ENCODE data around the gene SDCCAG8. TPM values are rescaled to one million over a fixed set of nuclear protein-coding genes. Genes with fewer than 3 reads are reported as not detected.

The SDCCAG8 gene
- total and polyA plus RNA-seq, 2 experiments from 2014 or later, result 28.3 to 39.3 TPM

DNA sequence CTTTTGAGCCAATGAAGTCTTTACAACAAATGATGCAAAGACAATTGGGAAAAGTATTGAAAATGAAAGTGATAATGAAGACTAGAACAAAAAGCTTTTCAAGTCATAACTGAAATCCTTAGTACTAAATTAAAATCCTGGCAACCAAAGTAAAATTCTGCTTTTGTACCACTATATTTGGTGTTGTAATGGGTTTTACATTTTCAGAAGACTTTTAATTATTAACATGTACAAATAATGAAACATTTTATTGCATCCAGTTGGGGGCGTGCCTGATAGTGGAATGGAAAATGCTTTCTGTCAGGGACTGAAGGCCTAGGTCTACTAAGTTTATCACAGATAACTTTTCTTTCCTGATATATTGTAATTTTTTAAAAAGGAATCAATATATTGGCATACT lies 89.4 kb downstream of the SDCCAG8 start:
- WGBS (ENCODE audit: low lambda C conversion rate, missing lambda C conversion rate), result 55% methylated on average over 1 of the region's 1 CpG
- Histone ChIP-seq H3K36me3 (replicated peaks; ENCODE audit: insufficient read depth, low read depth) (no peaks in the 10 kb centered on the region), H3K4me1 (ENCODE audit: insufficient read depth) (peaks cover 3% of the 10 kb centered on the region), H2AFZ (no peak overlapping the region), H3K4me3 (no peak overlapping the region), H3K9me3 (ENCODE audit: low read depth) (no peaks in the 10 kb centered on the region), H3K27me3 (no peaks in the 10 kb centered on the region), H4K20me1 (ENCODE audit: insufficient read depth, poor library complexity, severe bottlenecking) (no peaks in the 10 kb centered on the region), H3K9me2 (replicated peaks; ENCODE audit: insufficient read depth) (no peaks in the 10 kb centered on the region), H3K4me2 (peak overlapping the region; percentile 33), H3K79me2 (no peaks in the 10 kb centered on the region), H3K27ac (no peak overlapping the region)
- peak; percentile 25 for DNase-seq (ENCODE audit: low spot score)
- TF ChIP-seq, protein P1, sequence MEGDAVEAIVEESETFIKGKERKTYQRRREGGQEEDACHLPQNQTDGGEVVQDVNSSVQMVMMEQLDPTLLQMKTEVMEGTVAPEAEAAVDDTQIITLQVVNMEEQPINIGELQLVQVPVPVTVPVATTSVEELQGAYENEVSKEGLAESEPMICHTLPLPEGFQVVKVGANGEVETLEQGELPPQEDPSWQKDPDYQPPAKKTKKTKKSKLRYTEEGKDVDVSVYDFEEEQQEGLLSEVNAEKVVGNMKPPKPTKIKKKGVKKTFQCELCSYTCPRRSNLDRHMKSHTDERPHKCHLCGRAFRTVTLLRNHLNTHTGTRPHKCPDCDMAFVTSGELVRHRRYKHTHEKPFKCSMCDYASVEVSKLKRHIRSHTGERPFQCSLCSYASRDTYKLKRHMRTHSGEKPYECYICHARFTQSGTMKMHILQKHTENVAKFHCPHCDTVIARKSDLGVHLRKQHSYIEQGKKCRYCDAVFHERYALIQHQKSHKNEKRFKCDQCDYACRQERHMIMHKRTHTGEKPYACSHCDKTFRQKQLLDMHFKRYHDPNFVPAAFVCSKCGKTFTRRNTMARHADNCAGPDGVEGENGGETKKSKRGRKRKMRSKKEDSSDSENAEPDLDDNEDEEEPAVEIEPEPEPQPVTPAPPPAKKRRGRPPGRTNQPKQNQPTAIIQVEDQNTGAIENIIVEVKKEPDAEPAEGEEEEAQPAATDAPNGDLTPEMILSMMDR (IDR thresholded peaks at IDR 0.05; ENCODE audit: poor library complexity), result peak; percentile 23
- no peak for TF ChIP-seq EZH2phosphoT487 (IDR thresholded peaks at IDR 0.05; ENCODE audit: low read depth, severe bottlenecking, unreplicated experiment)

DNA sequence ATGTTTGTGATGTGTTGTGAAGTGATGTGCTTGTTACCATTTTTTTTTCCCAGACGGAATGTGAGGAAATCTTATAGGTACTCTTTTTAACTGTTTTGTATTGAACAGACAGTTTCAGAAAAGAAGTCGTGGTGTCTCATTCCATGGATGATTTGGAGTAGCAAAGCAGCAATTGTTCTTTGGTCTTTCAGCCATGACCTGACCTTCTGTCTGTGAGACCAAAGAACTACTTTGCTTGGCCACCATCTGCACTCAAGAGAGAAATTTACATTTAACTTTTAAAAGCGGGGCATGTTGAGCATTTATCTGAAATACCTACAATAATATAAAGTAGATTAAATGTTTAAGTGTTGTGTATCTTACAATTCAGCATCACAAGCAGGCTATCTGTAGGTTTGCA lies 90.2 kb downstream of the SDCCAG8 start:
- 84% methylated on average over 3 of the region's 3 CpGs for WGBS (ENCODE audit: low lambda C conversion rate, missing lambda C conversion rate)
- H3K9me2 ChIP-seq (replicated peaks; ENCODE audit: insufficient read depth), result no peaks in the 10 kb centered on the region
- TF ChIP-seq, protein P1 (IDR thresholded peaks at IDR 0.05; ENCODE audit: poor library complexity), result no peak
- TF ChIP-seq EZH2phosphoT487 (IDR thresholded peaks at IDR 0.05; ENCODE audit: low read depth, severe bottlenecking, unreplicated experiment), result no peak
- TF ChIP-seq EZH2 (IDR thresholded peaks at IDR 0.05; ENCODE audit: borderline replicate concordance), result no peak
- H3K79me2 ChIP-seq, result no peaks in the 10 kb centered on the region
- no peak overlapping the region for H2AFZ ChIP-seq
- H3K27me3 ChIP-seq, result no peaks in the 10 kb centered on the region
- H3K36me3 ChIP-seq (replicated peaks; ENCODE audit: insufficient read depth, low read depth), result no peaks in the 10 kb centered on the region
- H3K9me3 ChIP-seq (ENCODE audit: low read depth), result no peaks in the 10 kb centered on the region
- DNase-seq (ENCODE audit: low spot score), result no peak
- no peak overlapping the region for H3K27ac ChIP-seq
- no peak overlapping the region for H3K4me2 ChIP-seq
- H3K4me1 ChIP-seq (ENCODE audit: insufficient read depth), result peaks cover 3% of the 10 kb centered on the region
- no peak overlapping the region for H3K4me3 ChIP-seq
- no peaks in the 10 kb centered on the region for H4K20me1 ChIP-seq (ENCODE audit: insufficient read depth, poor library complexity, severe bottlenecking)

DNA sequence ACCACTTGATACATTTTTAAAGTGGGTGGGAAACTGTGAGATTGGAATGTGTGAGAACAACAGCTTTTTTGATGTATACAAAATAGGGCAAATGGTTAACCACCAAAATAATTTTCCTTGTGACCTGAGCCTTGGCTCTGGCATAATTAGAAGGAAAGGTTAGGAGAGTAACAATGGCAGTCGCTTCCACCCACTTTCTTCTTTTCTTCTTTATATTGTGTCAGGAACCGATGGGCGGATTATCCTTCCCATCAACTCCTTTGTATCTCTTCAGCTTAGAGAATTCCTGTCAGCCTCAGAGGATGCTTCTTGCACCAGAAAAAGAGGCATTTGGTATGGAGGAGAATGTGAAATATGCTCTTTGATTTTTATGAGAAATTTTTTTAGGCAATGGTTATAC lies 90.6 kb downstream of the SDCCAG8 start:
- peaks cover 3% of the 10 kb centered on the region for H3K4me1 ChIP-seq (ENCODE audit: insufficient read depth)
- H3K9me2 ChIP-seq (replicated peaks; ENCODE audit: insufficient read depth), result no peaks in the 10 kb centered on the region
- no peaks in the 10 kb centered on the region for H3K36me3 ChIP-seq (replicated peaks; ENCODE audit: insufficient read depth, low read depth)
- H3K4me3 ChIP-seq, result no peak overlapping the region
- H3K4me2 ChIP-seq, result no peak overlapping the region
- no peak overlapping the region for H2AFZ ChIP-seq
- H3K27me3 ChIP-seq, result no peaks in the 10 kb centered on the region
- no peaks in the 10 kb centered on the region for H4K20me1 ChIP-seq (ENCODE audit: insufficient read depth, poor library complexity, severe bottlenecking)
- H3K79me2 ChIP-seq, result no peaks in the 10 kb centered on the region
- no peak for TF ChIP-seq EZH2 (IDR thresholded peaks at IDR 0.05; ENCODE audit: borderline replicate concordance)
- no peak for TF ChIP-seq EZH2phosphoT487 (IDR thresholded peaks at IDR 0.05; ENCODE audit: low read depth, severe bottlenecking, unreplicated experiment)
- TF ChIP-seq, protein P1 (IDR thresholded peaks at IDR 0.05; ENCODE audit: poor library complexity), result no peak
- DNase-seq (ENCODE audit: low spot score), result no peak
- 98% methylated on average over 3 of the region's 3 CpGs for WGBS (ENCODE audit: low lambda C conversion rate, missing lambda C conversion rate)
- no peaks in the 10 kb centered on the region for H3K9me3 ChIP-seq (ENCODE audit: low read depth)
- H3K27ac ChIP-seq, result no peak overlapping the region

DNA sequence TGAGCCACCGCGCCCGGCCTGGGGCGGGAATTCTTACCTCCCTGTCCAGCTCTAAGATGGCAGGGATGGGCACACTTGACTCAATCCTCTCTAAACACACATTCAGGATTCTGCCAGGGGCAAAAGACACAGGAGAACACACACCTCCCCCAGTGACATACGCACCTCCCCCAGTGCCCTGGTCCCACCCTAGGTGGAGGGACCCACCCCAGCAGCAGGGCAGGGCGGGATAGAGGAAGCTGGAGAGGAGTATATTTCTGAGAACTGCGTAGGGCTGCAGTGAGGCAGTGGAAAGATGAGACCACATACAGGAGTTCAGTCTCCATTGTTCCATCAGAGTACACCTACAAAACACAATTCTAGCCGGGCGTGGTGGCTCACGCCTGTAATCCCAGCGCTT lies 92.5 kb downstream of the SDCCAG8 start:
- DNase-seq (ENCODE audit: low spot score), result no peak
- H3K79me2 ChIP-seq, result no peaks in the 10 kb centered on the region
- no peaks in the 10 kb centered on the region for H3K9me2 ChIP-seq (replicated peaks; ENCODE audit: insufficient read depth)
- no peak overlapping the region for H3K27ac ChIP-seq
- H3K36me3 ChIP-seq (replicated peaks; ENCODE audit: insufficient read depth, low read depth), result no peaks in the 10 kb centered on the region
- H3K27me3 ChIP-seq, result no peaks in the 10 kb centered on the region
- peaks cover 3% of the 10 kb centered on the region for H3K4me1 ChIP-seq (ENCODE audit: insufficient read depth)
- H3K4me2 ChIP-seq, result no peak overlapping the region
- H2AFZ ChIP-seq, result no peak overlapping the region
- H4K20me1 ChIP-seq (ENCODE audit: insufficient read depth, poor library complexity, severe bottlenecking), result no peaks in the 10 kb centered on the region
- TF ChIP-seq, protein P1 (IDR thresholded peaks at IDR 0.05; ENCODE audit: poor library complexity), result no peak
- no peak for TF ChIP-seq EZH2phosphoT487 (IDR thresholded peaks at IDR 0.05; ENCODE audit: low read depth, severe bottlenecking, unreplicated experiment)
- no peak for TF ChIP-seq EZH2 (IDR thresholded peaks at IDR 0.05; ENCODE audit: borderline replicate concordance)
- H3K4me3 ChIP-seq, result no peak overlapping the region
- WGBS (ENCODE audit: low lambda C conversion rate, missing lambda C conversion rate), result 99% methylated on average over 11 of the region's 11 CpGs
- no peaks in the 10 kb centered on the region for H3K9me3 ChIP-seq (ENCODE audit: low read depth)
